Small intestine (tissue), 7 donors: ENCODE measurements around the gene FGGY. TPM values are rescaled to one million over a fixed set of nuclear protein-coding genes. Genes with fewer than 3 reads are reported as not detected.

ENCODE experiments used
- DNase-seq, 2 donors: peaks; one replicate each; pipeline versions ENCODE4 v3.0.0 to v3.0.0-alpha.2; 2013
- FAIRE-seq: peaks from 2 replicates; lab custom pipeline; 2012; peaks lifted over from hg19 to GRCh38; lab: Jason Lieb, UNC
- H3K27ac ChIP-seq, 3 donors: one replicate each; pipeline ENCODE4 v1.5.1; 2013; ENCODE audit warnings: low read length in 2 of 3, mild to moderate bottlenecking in 2 of 3, control low read depth in 1 of 3, inconsistent platforms in 1 of 3, low read depth in 1 of 3, moderate library complexity in 1 of 3
- H3K27me3 ChIP-seq, 3 donors: one replicate each; pipeline ENCODE4 v1.6.1; 2013; ENCODE audit warnings: low read length in 3 of 3, inconsistent platforms in 1 of 3; ENCODE audit not compliant: control insufficient read depth in 3 of 3, insufficient read depth in 3 of 3
- H3K36me3 ChIP-seq, 3 donors: one replicate each; pipeline ENCODE4 v1.6.1; 2013; ENCODE audit warnings: low read length in 3 of 3, inconsistent platforms in 1 of 3, low read depth in 1 of 3, mild to moderate bottlenecking in 1 of 3, moderate library complexity in 1 of 3; ENCODE audit not compliant: control insufficient read depth in 3 of 3, insufficient read depth in 2 of 3
- H3K4me1 ChIP-seq, 3 donors: one replicate each; pipeline ENCODE4 v1.6.1; 2013; ENCODE audit warnings: low read length in 2 of 3, inconsistent platforms in 1 of 3, low read depth in 1 of 3, mild to moderate bottlenecking in 1 of 3, moderate library complexity in 1 of 3; ENCODE audit not compliant: control insufficient read depth in 3 of 3, insufficient read depth in 2 of 3
- H3K4me3 ChIP-seq, 3 donors: one replicate each; pipeline ENCODE4 v1.5.1; 2013; ENCODE audit warnings: low read length in 3 of 3, control low read depth in 1 of 3, inconsistent platforms in 1 of 3, low read depth in 1 of 3, mild to moderate bottlenecking in 1 of 3, moderate library complexity in 1 of 3
- H3K9me3 ChIP-seq, 2 donors: one replicate each; pipeline ENCODE4 v1.6.1; 2013; ENCODE audit warnings: low read depth in 1 of 2, low read length in 1 of 2; ENCODE audit not compliant: control insufficient read depth in 2 of 2, insufficient read depth in 1 of 2
- WGBS, 3 donors: extraction: QIAGEN DNeasy Blood & Tissue Kit; methylation state at CpG; one replicate each; pipeline ENCODE4 v1.1.7; 2013; 5-methylcytosine and 5-hydroxymethylcytosine counted together
- polyA plus RNA-seq, 4 donors: library from polyadenylated mRNA; stranded (reverse) in 3 of 4; unstranded in 1 of 4; fragments of 200-250 nt in 3 of 4; fragments of 120-200 nt in 1 of 4; gene quantifications; one replicate each; pipeline versions ENCODE4 v1.2.1 to v1.2.3, GENCODE V29; 2013
- donor health status: healthy with polysubstance abuse.
- donor health status: control.
- donor health status: control.
- donor health status: Bipolar disorder and iron deficiency.
- donor health status: healthy.

The FGGY gene
- polyA plus RNA-seq, 4 donors: 12.3 to 28.0 (median 15.0) TPM

DNA sequence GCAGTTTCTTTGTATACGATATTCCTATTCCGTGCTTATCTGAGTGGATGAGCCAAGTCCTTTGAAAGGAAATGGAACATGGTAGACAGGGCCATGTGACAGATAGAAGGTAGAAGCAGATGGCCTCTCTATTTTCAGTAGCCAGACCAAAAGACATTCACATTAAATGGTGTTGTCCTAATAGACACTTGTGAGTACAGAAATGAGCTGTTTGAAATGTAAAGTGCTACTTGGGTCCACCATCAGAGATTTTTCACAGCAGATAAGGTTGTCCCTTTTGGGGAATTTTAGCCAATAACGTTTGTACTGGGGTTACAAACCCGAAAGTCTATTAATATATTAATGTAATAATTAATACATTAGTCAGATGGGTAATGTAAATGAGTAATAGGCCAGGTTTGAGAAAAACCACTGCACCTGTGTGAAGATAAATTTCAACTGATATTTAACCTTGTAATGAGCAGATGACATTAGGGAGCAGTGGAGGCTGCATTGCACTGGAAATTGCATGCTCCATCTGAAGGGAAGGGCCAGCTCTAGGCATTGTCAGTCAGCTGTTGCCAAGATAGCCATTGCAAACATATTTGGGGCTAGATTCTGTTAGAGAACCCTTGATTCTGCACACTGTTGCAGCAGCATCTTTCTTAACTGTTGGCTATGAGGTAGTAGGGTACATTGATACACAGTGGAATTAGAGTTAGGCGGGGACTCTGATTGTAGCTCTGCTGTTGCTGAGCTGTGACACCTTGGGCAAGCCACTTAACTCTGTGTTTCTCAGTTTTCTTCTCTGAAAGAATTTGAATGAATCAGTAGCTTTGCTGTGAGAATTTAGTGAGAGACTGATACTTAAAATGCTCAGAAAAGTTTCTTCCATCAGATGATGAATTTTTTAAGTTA, 43.8 kb downstream of the FGGY start:
- WGBS, 3 donors: 86 to 93% (median 90%) methylated on average over 5 of the region's 5 CpGs

DNA sequence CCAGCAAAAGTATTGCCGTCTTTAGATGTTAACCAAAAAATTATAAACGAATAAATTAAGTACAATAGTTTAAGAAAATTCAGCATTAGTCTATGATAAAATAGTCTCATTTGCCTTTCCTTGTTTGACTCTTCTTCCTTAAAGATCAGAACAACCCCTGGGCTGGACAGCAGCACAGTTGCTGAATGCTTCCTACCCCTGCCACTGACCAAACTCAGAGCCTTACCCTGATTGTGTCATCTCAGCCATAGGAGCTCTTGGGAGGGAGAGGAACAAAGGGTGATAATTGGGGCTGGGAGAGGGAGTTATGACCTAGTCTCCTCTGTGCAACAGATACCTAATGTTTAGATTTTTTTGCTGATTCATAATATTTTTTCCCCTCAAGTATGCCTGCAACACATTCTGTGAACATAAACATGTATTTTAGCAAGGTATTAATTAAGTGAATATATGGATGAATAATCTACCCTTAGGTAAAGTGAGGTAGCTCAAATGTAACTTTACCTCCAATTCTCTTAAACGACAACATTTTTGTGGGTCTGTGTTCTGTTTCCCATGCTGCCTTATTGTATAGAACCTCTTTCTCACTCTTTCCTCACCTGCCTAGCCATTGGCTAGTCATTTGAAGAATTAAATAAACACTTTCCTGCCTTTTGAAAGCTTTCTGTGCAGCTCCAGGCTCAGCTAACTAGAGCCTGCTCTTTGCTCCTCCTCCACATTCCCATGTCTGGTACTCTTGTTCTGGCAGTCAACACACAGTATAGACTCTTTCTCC, 46.1 kb downstream of the FGGY start:
- no peaks in the 10 kb centered on the region for H3K27me3 ChIP-seq
- H3K36me3 ChIP-seq: peaks cover 0 to 6% (median 0%) of the 10 kb centered on the region in 3 donors
- no peak overlapping the region for H3K4me3 ChIP-seq
- H3K27ac ChIP-seq: no peak overlapping the region
- DNase-seq: no peak
- no peaks in the 10 kb centered on the region for H3K9me3 ChIP-seq
- WGBS, 3 donors: 90 to 94% (median 94%) methylated on average over 3 of the region's 3 CpGs
- no peaks in the 10 kb centered on the region for H3K4me1 ChIP-seq
- FAIRE-seq: no peak

More for the DNA sequence above, 43.8 kb downstream of the FGGY start:
- FAIRE-seq (no peak), DNase-seq (no peak)
- Histone ChIP-seq H3K27ac (no peak overlapping the region), H3K4me1 (no peaks in the 10 kb centered on the region), H3K36me3 (peaks cover 0 to 4% (median 0%) of the 10 kb centered on the region in 3 donors), H3K9me3 (no peaks in the 10 kb centered on the region), H3K4me3 (no peak overlapping the region), H3K27me3 (no peaks in the 10 kb centered on the region)

DNA sequence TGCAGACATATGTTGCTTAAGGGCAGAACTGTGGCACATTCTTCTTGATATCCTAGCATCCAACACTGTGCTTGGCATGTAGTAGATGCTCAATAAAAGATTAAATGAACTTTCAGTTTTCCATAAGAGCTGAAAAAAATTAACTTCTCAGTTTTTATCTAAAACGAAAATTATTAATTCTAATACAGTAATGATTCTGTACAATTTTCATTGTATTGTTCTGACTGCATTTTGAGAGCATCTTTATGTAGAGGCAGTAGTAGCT, 46.6 kb downstream of the FGGY start:
- Histone ChIP-seq H3K4me3 (no peak overlapping the region), H3K36me3 (peaks cover 0 to 6% (median 0%) of the 10 kb centered on the region in 3 donors), H3K27ac (no peak overlapping the region), H3K9me3 (no peaks in the 10 kb centered on the region), H3K27me3 (no peaks in the 10 kb centered on the region), H3K4me1 (no peaks in the 10 kb centered on the region)
- FAIRE-seq (no peak), DNase-seq (no peak)
- 84 to 85% (median 84%) methylated on average over 1 of the region's 1 CpG for WGBS, 3 donors

DNA sequence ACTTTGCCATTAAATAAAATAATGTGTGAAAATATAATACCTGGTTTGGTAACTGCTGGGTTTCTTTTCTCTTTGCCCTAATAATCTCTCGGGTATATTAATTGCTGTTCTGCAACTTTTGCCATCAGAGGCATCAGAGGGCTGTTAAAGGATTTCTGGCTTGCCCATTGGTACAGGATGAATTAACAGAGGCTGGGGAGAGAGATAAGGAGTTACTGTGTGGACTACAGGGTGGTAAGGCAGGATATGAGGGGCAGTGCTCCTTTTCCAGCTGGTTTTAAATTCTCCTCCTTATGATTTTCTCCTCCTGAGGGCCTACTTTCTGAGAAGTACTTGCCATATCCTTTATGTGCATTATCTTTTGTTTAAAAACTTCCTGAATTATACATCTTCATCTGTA, 48.3 kb downstream of the FGGY start:
- Histone ChIP-seq H3K4me1 (no peaks in the 10 kb centered on the region), H3K27ac (no peak overlapping the region), H3K36me3 (peaks cover 0 to 6% (median 0%) of the 10 kb centered on the region in 3 donors), H3K9me3 (no peaks in the 10 kb centered on the region), H3K4me3 (no peak overlapping the region), H3K27me3 (no peaks in the 10 kb centered on the region)
- WGBS, 3 donors: 28 to 63% (median 62%) methylated on average over 1 of the region's 1 CpG
- DNase-seq (no peak), FAIRE-seq (no peak)

DNA sequence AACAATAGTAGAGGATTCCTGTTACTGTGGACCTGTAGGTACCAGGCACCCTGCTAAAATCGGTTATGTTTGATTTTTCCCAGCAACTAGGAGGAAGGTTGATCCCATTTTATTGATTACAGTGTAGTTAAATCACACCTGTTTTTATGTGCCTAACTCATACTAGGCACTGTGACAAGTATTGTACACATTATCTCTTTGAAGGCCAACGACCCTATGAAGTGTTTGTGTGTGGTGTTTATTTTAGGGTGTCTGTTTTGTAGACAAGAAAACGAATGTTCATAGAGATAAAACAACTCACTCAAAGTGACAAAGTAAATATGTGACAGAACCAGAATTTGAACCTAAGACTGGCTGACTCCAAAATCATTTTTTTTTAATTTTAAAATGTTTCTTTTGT, 49.5 kb downstream of the FGGY start:
- Histone ChIP-seq H3K27ac (no peak overlapping the region), H3K36me3 (peaks cover 0 to 6% (median 0%) of the 10 kb centered on the region in 3 donors), H3K4me3 (no peak overlapping the region), H3K9me3 (no peaks in the 10 kb centered on the region), H3K4me1 (no peaks in the 10 kb centered on the region), H3K27me3 (no peaks in the 10 kb centered on the region)
- WGBS, 3 donors: 44 to 60% (median 45%) methylated on average over 3 of the region's 3 CpGs
- DNase-seq (no peak), FAIRE-seq (no peak)

DNA sequence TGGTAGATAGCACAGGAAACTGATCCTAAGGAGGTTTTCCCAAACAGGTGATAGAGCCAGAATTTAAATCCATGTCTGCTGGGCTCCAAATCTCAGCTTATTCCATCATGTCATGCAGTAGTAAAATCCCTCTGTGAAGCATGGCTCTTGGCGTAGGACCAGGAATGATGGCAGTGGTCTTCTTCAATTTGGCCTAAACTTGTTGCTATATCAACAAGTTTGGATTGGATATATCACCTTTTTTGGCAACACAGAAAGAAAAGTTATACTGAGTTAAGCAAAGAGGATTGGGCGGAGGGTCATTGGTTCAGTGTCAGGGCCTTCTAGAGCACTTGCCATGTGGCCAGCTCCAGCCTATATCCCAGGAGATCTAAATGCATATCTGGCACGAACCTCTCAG, 52.2 kb downstream of the FGGY start:
- Histone ChIP-seq H3K4me1 (no peaks in the 10 kb centered on the region), H3K27me3 (no peaks in the 10 kb centered on the region), H3K27ac (no peak overlapping the region), H3K36me3 (peaks cover 0 to 5% (median 0%) of the 10 kb centered on the region in 3 donors), H3K9me3 (no peaks in the 10 kb centered on the region), H3K4me3 (no peak overlapping the region)
- FAIRE-seq: no peak
- DNase-seq: no peak
- WGBS, 3 donors: 95 to 98% (median 95%) methylated on average over 3 of the region's 3 CpGs

DNA sequence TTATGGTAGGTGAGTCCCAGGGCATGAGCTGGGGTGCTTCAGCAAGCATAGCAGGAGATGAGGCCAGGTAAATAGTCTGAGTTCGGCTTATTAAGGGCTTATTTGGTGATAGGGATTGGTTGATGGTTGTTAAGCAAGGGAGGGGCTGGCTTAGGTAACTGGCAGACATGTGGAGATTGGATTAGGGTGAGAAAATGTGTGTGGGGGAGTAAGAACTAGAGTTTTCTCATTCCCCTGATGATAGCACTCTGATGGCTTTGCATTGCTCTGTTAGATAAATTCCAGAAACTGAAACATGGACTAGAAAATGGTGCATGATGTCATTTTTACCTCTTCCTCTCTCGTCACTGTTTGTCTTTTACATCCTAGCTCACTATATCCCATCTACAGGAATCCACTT, 53.6 kb downstream of the FGGY start:
- DNase-seq: no peak
- Histone ChIP-seq H3K4me3 (no peak overlapping the region), H3K27me3 (no peaks in the 10 kb centered on the region), H3K27ac (no peak overlapping the region), H3K4me1 (peaks cover 0 to 9% (median 0%) of the 10 kb centered on the region in 3 donors), H3K36me3 (peaks cover 0 to 6% (median 0%) of the 10 kb centered on the region in 3 donors), H3K9me3 (no peaks in the 10 kb centered on the region)
- FAIRE-seq: no peak
- 82 to 83% (median 83%) methylated on average over 2 of the region's 2 CpGs for WGBS, 3 donors

DNA sequence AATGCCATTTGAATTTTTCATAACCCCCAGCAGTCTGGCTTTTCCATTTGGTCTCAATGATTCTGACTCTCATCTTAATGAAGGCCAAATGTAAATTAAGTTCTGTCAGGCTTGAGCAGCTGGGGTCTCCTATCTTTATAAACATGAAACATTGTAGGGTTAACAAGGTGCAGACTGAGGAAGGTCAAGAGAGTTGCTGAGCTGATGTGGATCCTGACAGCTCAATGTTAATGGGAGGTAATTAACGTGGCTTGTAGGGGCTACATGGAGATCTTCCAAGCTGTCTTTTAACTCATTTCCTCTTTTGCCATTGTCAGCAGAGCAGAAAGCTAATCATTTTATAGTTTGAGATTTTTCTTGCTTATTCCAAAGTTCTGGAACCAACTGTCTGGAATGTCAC, 55.2 kb downstream of the FGGY start:
- Histone ChIP-seq H3K9me3 (no peaks in the 10 kb centered on the region), H3K27ac (no peak overlapping the region), H3K27me3 (no peaks in the 10 kb centered on the region), H3K36me3 (peaks cover 0 to 4% (median 0%) of the 10 kb centered on the region in 3 donors), H3K4me3 (no peak overlapping the region), H3K4me1 (peaks cover 0 to 22% (median 0%) of the 10 kb centered on the region in 3 donors)
- FAIRE-seq (no peak), DNase-seq (no peak)
- WGBS, 3 donors: 71 to 81% (median 80%) methylated on average over 1 of the region's 1 CpG
